Hepatocyte (in vitro differentiated cells): ENCODE measurements around the gene ATG14. TPM values are rescaled to one million over a fixed set of nuclear protein-coding genes. Genes with fewer than 3 reads are reported as not detected.
"Not testable (repeated sequence)": the region's sequence is repeated elsewhere in the genome, so short reads cannot be mapped to it uniquely, and the experiment has no call there.

Source experiments
- DNase-seq: peaks from one replicate; pipeline ENCODE4 v3.0.0-alpha.2; 2016; ENCODE audit warnings: low spot score
- H2AFZ ChIP-seq: fragments of 200-600 bp; sonication (generic); 2 replicates; pipeline ENCODE4 v1.6.0; 2016; ENCODE audit warnings: antibody characterized with exemption, mild to moderate bottlenecking
- H3K27ac ChIP-seq: fragments of 200-600 bp; sonication (generic); 2 replicates; pipeline ENCODE4 v1.5.1; 2016; ENCODE audit warnings: mild to moderate bottlenecking
- H3K27me3 ChIP-seq: fragments of 200-600 bp; sonication (generic); 2 replicates; pipeline ENCODE4 v1.6.1; 2016
- H3K36me3 ChIP-seq: fragments of 200-600 bp; sonication (generic); replicated peaks from 2 replicates; pipeline ENCODE4 v1.5.1; 2016; ENCODE audit warnings: low read depth; ENCODE audit not compliant: insufficient read depth
- H3K4me1 ChIP-seq: fragments of 200-600 bp; sonication (generic); 2 replicates; pipeline ENCODE4 v1.5.1; 2016; ENCODE audit warnings: mild to moderate bottlenecking, moderate library complexity; ENCODE audit not compliant: insufficient read depth
- H3K4me2 ChIP-seq: fragments of 200-600 bp; sonication (generic); 2 replicates; pipeline ENCODE4 v1.6.0; 2016
- H3K4me3 ChIP-seq: fragments of 200-600 bp; sonication (generic); 2 replicates; pipeline ENCODE4 v1.5.1; 2016; ENCODE audit warnings: mild to moderate bottlenecking
- H3K79me2 ChIP-seq: fragments of 200-600 bp; sonication (generic); 2 replicates; pipeline ENCODE4 v1.6.0; 2017; ENCODE audit warnings: mild to moderate bottlenecking
- H3K9me2 ChIP-seq: fragments of 200-600 bp; sonication (generic); replicated peaks from 2 replicates; pipeline ENCODE4 v1.6.0; 2017; ENCODE audit warnings: mild to moderate bottlenecking; ENCODE audit not compliant: insufficient read depth
- H3K9me3 ChIP-seq: fragments of 200-600 bp; sonication (generic); 2 replicates; pipeline ENCODE4 v1.5.1; 2016; ENCODE audit warnings: low read depth, mild to moderate bottlenecking
- H4K20me1 ChIP-seq: fragments of 200-600 bp; sonication (generic); 2 replicates; pipeline ENCODE4 v1.6.0; 2016; ENCODE audit warnings: mild to moderate bottlenecking; ENCODE audit not compliant: insufficient read depth, poor library complexity, severe bottlenecking
- CTCF ChIP-seq: fragments of 200-600 bp; sonication (generic); IDR thresholded peaks from 2 replicates; pipeline ENCODE4 v1.5.1; 2016; ENCODE audit warnings: antibody characterized with exemption, mild to moderate bottlenecking; ENCODE audit not compliant: poor library complexity
- EZH2 ChIP-seq: fragments of 200-600 bp; sonication (generic); IDR thresholded peaks from 2 replicates; pipeline ENCODE4 v1.6.1; 2016; ENCODE audit warnings: antibody characterized with exemption, mild to moderate bottlenecking, borderline replicate concordance
- EZH2phosphoT487 ChIP-seq: fragments of 200-600 bp; sonication (generic); IDR thresholded peaks from one replicate; pipeline ENCODE4 v1.6.1; 2018; ENCODE audit warnings: antibody characterized with exemption, mild to moderate bottlenecking, low read depth, moderate library complexity; ENCODE audit not compliant: unreplicated experiment, severe bottlenecking
- WGBS: methylation state at CpG from one replicate; pipeline ENCODE4 v1.1.6; 2016; ENCODE audit warnings: low lambda C conversion rate; ENCODE audit errors: missing lambda C conversion rate; 5-methylcytosine and 5-hydroxymethylcytosine counted together
- polyA plus RNA-seq: library from polyadenylated mRNA; unstranded; fragments of >200 nt; fragmentation: Nextera tagmentation; extraction: Ambion mirVana; gene quantifications from 2 replicates; pipeline ENCODE4 v1.2.1, GENCODE V29; 2016
- total RNA-seq: library from RNA; depleted of rRNA; stranded (reverse); fragments of >200 nt; gene quantifications from 2 replicates; pipeline ENCODE4 v1.2.3, GENCODE V29; 2014

Gene ATG14
- total and polyA plus RNA-seq, 2 experiments from 2014 or later: 3.3 to 16.6 TPM

DNA sequence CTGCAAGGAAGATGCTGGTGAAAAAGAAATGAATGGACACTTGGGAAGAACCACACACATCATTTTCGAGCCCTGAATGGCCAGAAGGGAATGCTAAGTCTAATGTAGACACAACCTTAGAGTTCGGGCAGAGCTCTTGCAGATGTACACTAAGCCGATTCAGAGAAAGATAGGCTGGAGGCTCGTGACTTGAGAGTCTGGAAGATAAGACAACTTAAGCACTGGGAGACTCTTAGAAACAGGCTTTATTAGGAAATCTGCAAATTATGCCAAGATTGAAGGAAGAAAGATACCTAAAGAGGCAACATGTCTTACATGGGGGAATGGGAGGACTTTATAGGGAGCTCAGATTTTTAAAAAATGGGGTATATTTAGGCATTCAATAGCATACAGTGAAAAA is 15.3 kb upstream of the ATG14 start:
- Histone ChIP-seq H3K9me3 (no peaks in the 10 kb centered on the region), H3K9me2 (no peaks in the 10 kb centered on the region), H2AFZ (no peak overlapping the region), H3K4me3 (no peak overlapping the region), H3K79me2 (no peaks in the 10 kb centered on the region), H4K20me1 (no peaks in the 10 kb centered on the region), H3K36me3 (no peaks in the 10 kb centered on the region), H3K4me1 (no peaks in the 10 kb centered on the region), H3K4me2 (no peak overlapping the region), H3K27ac (no peak overlapping the region), H3K27me3 (no peaks in the 10 kb centered on the region)
- WGBS: 46% methylated on average over 4 of the region's 4 CpGs
- TF ChIP-seq EZH2phosphoT487 (no peak), CTCF (no peak), EZH2 (no peak)
- DNase-seq: peak; percentile 19

DNA sequence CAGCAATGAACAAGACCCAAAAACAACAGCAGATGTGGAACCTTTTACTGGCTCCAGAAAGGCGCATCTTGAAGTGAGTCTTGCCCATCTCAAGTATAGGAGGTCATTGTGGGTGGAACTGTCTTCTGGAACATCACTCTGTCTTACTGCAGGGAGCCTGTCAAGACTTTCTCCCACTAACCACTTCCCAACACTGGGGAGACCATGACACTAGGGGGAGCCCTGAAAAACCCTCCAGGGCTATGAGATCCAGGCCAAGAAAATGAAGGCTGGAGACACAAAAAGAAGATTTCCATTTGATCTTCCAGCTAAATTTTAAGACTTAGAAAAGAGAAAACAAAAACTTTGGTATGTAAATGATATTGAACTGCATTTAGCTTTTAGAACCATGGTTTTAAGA is 13.5 kb upstream of the ATG14 start:
- no peaks in the 10 kb centered on the region for H3K9me2 ChIP-seq

GRCh38 chr14:55423969-55424368 is 12.3 kb upstream of the ATG14 start:
- no peaks in the 10 kb centered on the region for H4K20me1 ChIP-seq
- H3K79me2 ChIP-seq: no peaks in the 10 kb centered on the region
- no peak overlapping the region for H3K27ac ChIP-seq
- no peak overlapping the region for H3K4me3 ChIP-seq
- no peaks in the 10 kb centered on the region for H3K27me3 ChIP-seq
- WGBS: 40% methylated on average over 2 of the region's 2 CpGs
- no peak overlapping the region for H3K4me2 ChIP-seq
- TF ChIP-seq EZH2phosphoT487 (no peak), CTCF (no peak), EZH2 (no peak)
- no peaks in the 10 kb centered on the region for H3K36me3 ChIP-seq
- DNase-seq: no peak
- no peak overlapping the region for H2AFZ ChIP-seq
- no peaks in the 10 kb centered on the region for H3K4me1 ChIP-seq
- no peaks in the 10 kb centered on the region for H3K9me3 ChIP-seq
- H3K9me2 ChIP-seq: no peaks in the 10 kb centered on the region

More for the DNA sequence above, 13.5 kb upstream of the ATG14 start:
- Histone ChIP-seq H3K36me3 (no peaks in the 10 kb centered on the region), H3K4me3 (no peak overlapping the region), H3K27me3 (no peaks in the 10 kb centered on the region), H3K79me2 (no peaks in the 10 kb centered on the region), H4K20me1 (no peaks in the 10 kb centered on the region), H3K9me3 (no peaks in the 10 kb centered on the region), H3K27ac (no peak overlapping the region), H2AFZ (no peak overlapping the region), H3K4me1 (no peaks in the 10 kb centered on the region), H3K4me2 (no peak overlapping the region)
- TF ChIP-seq EZH2phosphoT487: no peak
- no peak for TF ChIP-seq EZH2
- TF ChIP-seq CTCF: no peak
- WGBS: 95% methylated on average over 1 of the region's 1 CpG
- DNase-seq: no peak

DNA sequence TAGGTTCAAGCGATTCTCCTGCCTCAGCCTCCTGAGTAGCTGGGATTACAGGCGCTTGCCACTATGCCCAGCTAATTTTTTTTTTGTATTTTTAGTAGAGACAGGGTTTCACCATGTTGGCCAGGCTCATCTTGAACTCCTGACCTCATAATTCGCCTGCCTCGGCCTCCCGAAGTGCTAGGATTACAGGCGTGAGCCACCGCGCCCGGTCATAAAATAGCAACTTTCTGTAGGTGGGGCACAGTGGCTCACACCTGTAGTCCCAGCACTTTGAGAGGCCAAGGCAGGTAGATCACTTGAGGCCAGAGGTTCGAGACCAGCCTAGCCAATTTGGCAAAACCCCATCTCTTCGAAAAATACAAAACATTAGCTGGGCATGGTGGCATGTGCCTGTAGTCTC is 10.7 kb upstream of the ATG14 start:
- DNase-seq, H3K79me2 ChIP-seq, H2AFZ ChIP-seq, H3K4me1 ChIP-seq, H3K9me2 ChIP-seq, H4K20me1 ChIP-seq, H3K4me3 ChIP-seq, H3K4me2 ChIP-seq, H3K27me3 ChIP-seq, H3K27ac ChIP-seq, H3K36me3 ChIP-seq, H3K9me3 ChIP-seq: not testable (repeated sequence)
- 92% methylated on average over 11 of the region's 11 CpGs for WGBS
